Epidermal melanocyte (primary cell): ENCODE results near the gene ACSM6.
A peak's percentile ranks its signal among the peaks of the same experiment; 100 is the strongest.
"Not testable (repeated sequence)": the region's sequence is repeated elsewhere in the genome, so short reads cannot be mapped to it uniquely, and the experiment has no call there.

ENCODE experiments used
- DNase-seq: peaks from one replicate; pipeline ENCODE4 v3.0.0; 2011; ENCODE audit warnings: low spot score; ENCODE audit not compliant: insufficient read length

Gene ACSM6

GRCh38 chr10:95214793-95215192, 20.8 kb downstream of the ACSM6 start:
- DNase-seq = no peak

DNA sequence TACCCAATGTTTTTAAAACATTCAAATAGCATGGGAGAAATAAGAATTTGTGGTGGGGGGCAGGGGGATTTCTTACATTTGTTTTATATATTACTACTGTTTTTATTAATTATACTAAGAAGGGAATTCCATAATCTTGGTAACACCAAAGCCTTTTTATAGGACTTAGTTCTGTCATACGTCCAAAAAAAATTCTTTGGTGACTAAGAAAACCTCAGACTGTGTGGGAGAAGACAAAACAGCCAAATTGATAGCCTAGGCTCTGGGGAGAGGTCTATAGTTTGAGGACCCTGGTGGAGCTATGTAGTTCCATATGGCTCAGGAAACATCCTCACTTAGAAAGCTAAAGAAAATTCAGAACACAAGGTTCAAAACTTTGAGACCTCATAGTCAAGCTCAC, 23.4 kb downstream of the ACSM6 start:
- DNase-seq = no peak

DNA sequence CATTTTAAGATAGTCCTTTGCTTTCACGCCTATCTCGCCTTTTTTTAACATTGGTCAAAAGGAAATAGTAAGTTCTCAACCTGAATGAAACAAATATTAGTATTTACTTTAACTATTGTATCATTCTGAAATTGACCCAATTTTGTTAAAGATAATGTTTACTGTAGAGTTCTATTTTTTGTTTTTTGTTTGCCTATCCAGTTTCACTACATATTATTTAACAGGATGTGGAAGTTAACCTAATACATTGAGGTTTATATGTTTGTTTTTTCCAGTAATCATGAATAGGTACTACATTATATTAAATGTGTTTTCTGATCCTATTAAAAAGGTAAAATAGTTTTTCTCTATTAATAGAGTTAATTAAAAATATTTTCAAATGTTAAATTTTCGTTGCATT, 26.5 kb downstream of the ACSM6 start:
- no peak for DNase-seq

DNA sequence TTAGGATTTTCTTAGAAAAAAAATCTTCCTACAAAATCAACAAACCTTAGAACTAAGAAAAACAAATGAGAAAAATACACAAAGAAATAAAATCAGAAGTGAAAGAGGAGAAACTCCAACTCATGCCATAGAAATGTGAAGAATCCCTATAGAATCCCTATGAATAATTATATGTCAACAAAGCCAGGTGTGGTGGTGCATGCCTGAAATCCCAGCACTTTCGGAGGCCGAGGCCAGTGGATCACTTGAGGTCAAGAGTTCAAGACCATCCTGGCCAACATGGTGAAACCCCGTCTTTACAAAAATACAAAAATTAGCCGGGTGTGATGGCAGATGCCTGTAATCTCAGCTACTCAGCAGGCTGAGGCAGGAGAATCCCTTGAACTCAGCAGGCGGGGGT, 27.1 kb downstream of the ACSM6 start:
- DNase-seq = no peak

GRCh38 chr10:95225136-95225535, 31.1 kb downstream of the ACSM6 start:
- no peak for DNase-seq

- DNase-seq = not testable (repeated sequence)
These were observed 35.1 kb downstream of the ACSM6 start for GRCh38 chr10:95228934-95229723.

DNA sequence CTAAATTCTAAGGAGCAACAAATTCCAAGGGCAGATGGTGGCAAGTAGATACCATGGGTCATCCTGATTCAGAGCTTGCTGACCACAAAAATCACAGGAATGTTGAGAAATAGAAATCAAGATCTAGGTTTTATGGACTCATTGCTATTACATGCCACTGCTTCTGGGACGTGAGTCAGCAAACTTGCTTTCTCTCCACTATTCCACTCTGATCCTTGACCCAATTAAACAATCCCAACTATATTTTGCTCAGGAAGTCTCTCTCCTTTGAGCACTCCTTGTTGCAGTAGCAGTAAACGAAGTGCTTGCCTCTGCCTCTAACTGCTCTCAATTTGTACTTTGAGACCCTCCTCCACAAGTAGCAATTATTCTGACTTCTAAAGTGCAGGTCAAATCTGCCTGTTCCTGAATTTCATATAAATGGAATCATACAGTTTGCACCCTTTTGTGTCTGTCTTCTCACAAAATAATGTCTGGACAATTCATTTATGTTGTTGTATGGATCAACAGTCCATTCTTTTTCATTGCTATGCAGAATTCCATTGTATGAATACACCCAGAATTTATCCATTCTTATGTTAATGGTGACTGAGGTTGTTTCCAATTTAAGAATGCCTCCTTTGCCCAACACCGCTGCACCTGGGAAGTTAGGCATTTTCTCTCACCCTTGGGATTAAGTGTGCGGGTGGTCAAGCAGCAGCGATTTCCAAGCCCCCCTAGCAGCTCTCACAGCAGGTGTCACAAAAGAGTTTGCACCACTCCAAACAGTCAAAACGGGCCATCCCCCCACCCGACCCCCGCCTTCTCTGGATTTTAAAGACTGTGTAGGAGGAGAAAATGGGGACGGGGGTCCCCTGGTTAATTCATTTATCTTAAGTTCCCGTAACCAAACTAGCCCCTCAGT, 35.9 kb downstream of the ACSM6 start:
- DNase-seq = peak; percentile 26

- not testable (repeated sequence) for DNase-seq
These were observed 36.9 kb downstream of the ACSM6 start for GRCh38 chr10:95230677-95231586.

GRCh38 chr10:95233377-95234034, 39.5 kb downstream of the ACSM6 start:
- no peak for DNase-seq

- DNase-seq = no peak
These were observed 40.9 kb downstream of the ACSM6 start for GRCh38 chr10:95234951-95235350.

DNA sequence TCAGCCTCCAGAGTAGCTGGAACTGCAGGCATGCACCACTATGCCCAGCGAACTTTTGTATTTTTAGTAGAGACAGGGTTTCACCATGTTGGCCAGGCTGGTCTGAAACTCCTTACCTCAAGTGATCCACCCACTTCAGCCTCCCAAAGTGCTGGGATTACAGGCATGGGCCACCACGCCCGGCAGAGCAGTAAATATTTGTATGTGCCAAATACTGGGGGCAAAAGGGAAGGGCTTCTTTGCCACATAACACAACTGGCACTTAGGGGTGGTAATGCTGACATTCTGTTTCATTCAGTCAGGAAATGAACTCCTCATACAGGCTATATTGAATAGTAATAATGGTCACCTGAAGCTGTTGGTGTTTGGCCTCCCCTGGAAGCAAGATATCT, 41.6 kb downstream of the ACSM6 start:
- DNase-seq = no peak

DNA sequence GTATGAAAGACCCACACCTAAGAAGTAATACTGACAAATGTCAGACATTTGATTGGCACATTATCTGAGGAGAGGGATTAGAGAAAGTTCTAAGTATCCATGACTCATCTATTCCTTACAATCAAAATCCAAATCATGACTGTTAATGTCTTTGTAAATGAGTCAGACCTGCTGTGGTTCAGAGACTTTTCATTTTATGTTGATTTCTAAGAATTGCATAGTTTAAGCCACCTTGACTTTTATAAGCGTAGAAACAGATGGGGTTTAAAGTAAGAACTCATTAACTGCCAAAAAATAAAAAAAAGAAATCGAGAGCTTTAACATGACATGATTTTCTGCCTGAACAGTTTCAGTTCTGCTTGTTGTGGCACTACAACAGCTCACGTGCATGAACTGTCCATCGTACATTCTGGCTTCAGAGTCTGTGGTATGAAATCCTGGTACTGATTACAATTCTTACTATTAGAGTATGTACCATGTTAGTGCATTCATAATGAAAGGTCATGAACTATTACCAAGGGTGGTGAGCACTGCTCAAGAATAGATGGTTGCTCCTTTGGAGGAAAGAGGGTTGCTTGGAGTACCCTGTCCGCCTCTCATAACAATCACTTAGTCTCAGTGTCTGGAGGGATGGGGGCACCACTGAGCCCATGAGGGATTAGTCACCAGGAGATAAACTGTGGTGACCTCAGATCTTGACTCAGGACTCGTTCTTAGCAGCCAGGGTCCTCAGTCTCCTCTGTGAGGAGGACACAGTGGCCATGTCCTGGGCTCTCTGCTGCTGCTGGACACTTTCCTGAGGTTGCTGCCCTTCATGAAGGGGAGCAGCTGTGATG, 42.2 kb downstream of the ACSM6 start:
- no peak for DNase-seq

DNA sequence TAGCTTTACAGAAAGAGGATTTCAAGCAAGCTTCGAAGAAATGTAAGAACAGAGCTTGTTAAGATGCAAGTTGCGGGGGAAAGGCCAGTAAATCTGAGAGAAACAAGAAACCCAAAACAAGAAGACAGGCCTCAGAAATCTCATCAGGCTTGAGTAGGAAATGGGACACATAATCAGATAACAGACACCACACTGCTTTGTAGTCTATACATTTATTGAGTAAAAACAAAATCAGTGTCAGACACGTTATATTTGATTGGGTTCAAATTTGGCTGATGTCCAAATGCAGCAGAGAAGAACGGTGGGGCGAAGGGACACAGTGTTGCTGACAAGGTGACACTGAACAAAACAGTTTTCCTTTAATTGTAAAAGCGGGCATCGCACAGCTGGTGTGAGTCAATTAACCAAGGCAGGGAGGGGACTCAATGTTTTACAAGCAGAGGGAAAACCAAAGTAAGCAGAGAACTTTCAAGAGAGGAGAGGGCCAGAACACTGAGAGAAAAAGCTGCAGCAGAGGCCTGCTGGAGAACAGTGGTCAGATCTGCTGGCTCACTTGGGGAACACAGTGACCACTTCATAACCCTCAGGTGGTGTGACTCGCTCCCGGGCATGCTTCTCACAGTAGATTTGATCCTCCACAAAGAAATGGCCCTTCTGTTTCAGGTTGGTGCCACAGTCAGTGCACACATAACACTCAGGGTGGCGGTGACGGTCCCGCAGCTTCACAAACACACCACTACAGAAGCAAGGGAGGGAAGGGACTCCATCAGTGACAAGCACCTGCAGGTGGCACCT, 43.5 kb downstream of the ACSM6 start:
- no peak for DNase-seq

DNA sequence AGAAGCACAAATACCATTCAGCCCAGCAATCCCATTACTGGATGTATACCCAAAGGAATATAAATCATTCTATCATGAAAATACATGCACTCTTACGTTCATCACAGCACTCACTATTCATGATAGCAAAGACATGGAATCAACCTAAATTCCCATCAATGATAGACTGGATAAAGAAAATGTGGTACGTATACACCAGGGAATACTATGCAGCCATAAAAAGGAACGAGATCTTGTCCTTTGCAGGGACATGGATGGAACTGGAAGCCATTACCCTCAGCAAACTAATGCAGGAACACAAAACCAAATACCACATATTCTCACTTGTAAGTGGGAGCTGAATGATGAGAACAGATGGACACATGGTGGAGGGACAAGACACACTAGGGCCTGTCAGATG, 46.1 kb downstream of the ACSM6 start:
- DNase-seq = not testable (repeated sequence)

DNA sequence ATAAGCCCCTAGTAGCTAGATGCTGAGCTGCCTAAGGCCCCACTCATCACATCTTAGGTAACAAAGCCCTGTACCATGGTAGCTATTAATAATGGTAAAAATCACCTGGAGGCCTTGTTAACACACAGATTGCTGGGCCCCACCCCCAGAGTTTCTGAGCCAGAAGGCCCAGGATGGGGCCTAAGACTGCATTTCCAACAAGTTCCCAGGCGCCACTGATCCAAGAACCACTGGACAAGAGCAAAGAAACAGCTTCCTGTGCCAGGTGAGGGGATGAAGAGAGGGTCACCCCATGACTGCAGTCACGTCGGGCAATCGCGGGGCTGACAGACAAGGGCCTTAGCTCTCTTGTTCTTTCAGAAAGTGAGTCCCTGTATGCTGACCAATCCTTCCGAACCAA, 46.8 kb downstream of the ACSM6 start:
- no peak for DNase-seq

- DNase-seq = no peak
These were observed 47.5 kb downstream of the ACSM6 start for GRCh38 chr10:95241533-95241932.

- DNase-seq = peak; percentile 50
These were observed 48.7 kb downstream of the ACSM6 start for GRCh38 chr10:95242581-95243317.

DNA sequence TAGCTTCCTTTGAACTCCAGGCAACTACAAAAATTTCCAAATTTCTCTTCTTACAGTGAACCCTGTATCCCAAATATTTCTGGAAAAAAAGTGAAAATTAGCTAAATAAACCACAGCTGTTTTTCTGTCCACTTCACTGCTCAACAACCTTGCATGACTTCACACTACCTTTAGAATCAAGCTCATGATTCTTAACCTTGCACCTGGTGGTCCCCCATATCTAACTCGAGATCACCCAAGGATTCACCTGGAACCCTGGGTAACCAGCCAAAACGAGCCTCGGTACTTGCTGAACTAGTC, 49.2 kb downstream of the ACSM6 start:
- DNase-seq = no peak

- DNase-seq = no peak
These were observed 50.1 kb downstream of the ACSM6 start for GRCh38 chr10:95244152-95244551.
